Keratinocyte (primary cell): ENCODE data around the gene FLAD1. TPM values are rescaled to one million over a fixed set of nuclear protein-coding genes. Genes with fewer than 3 reads are reported as not detected.

Source experiments
- DNase-seq: peaks from one replicate; pipeline ENCODE4 v3.0.0-alpha.2; 2011; ENCODE audit warnings: low read depth, missing footprints, low spot score
- FAIRE-seq: peaks from 2 replicates; lab custom pipeline; 2011; peaks lifted over from hg19 to GRCh38; lab: Jason Lieb, UNC
- H2AFZ ChIP-seq: 2 replicates; pipeline ENCODE4 v1.6.0; 2012; ENCODE audit warnings: low read length, control low read depth, inconsistent platforms; ENCODE audit not compliant: control insufficient read depth
- H3K27ac ChIP-seq: 2 replicates; pipeline ENCODE4 v1.5.1; 2011; ENCODE audit warnings: low read length; ENCODE audit not compliant: control insufficient read depth, insufficient read depth
- H3K27me3 ChIP-seq: 3 replicates; pipeline ENCODE4 v1.6.0; 2011; ENCODE audit warnings: low read length; ENCODE audit not compliant: control insufficient read depth, insufficient read depth; ENCODE audit errors: extremely low read depth
- H3K36me3 ChIP-seq, 2 experiments: 2 replicates in 1 of 2; 3 replicates in 1 of 2; pipeline ENCODE4 v1.5.1; 2011; ENCODE audit warnings: low read length in 2 of 2, mild to moderate bottlenecking in 1 of 2; ENCODE audit not compliant: control insufficient read depth in 2 of 2, insufficient read depth in 2 of 2; ENCODE audit errors: extremely low read depth in 1 of 2
- H3K4me1 ChIP-seq: 3 replicates; pipeline ENCODE4 v1.5.1; 2011; ENCODE audit warnings: low read length; ENCODE audit not compliant: control insufficient read depth, insufficient read depth; ENCODE audit errors: extremely low read depth
- H3K4me2 ChIP-seq: 3 replicates; pipeline ENCODE4 v1.6.0; 2011; ENCODE audit warnings: low read depth, low read length; ENCODE audit not compliant: control insufficient read depth, insufficient read depth; ENCODE audit errors: extremely low read depth
- H3K4me3 ChIP-seq, 3 experiments: fragments of 200-600 bp in 1 of 3; sonication (generic) in 1 of 3; 2 replicates in 2 of 3; 3 replicates in 1 of 3; pipeline ENCODE4 v1.5.1; 2011 to 2016; ENCODE audit warnings: low read length in 3 of 3, mild to moderate bottlenecking in 3 of 3, control low read depth in 2 of 3, inconsistent platforms in 1 of 3, low read depth in 1 of 3, mixed read lengths in 1 of 3, mixed run types in 1 of 3, moderate library complexity in 1 of 3; ENCODE audit not compliant: control insufficient read depth in 2 of 3, insufficient read depth in 2 of 3; ENCODE audit errors: extremely low read depth in 1 of 3
- H3K79me2 ChIP-seq: 2 replicates; pipeline ENCODE4 v1.6.0; 2012; ENCODE audit warnings: low read length; ENCODE audit not compliant: control insufficient read depth, insufficient read depth
- H3K9ac ChIP-seq: 3 replicates; pipeline ENCODE4 v1.6.0; 2011; ENCODE audit warnings: low read length; ENCODE audit not compliant: control insufficient read depth, insufficient read depth; ENCODE audit errors: extremely low read depth
- H3K9me1 ChIP-seq: 3 replicates; pipeline ENCODE4 v1.6.0; 2011; ENCODE audit warnings: low read length; ENCODE audit not compliant: control insufficient read depth, insufficient read depth; ENCODE audit errors: extremely low read depth
- H3K9me3 ChIP-seq: 2 replicates; pipeline ENCODE4 v1.5.1; 2012; ENCODE audit warnings: low read depth, low read length; ENCODE audit not compliant: control insufficient read depth
- H4K20me1 ChIP-seq: 3 replicates; pipeline ENCODE4 v1.6.0; 2011; ENCODE audit warnings: low read length; ENCODE audit not compliant: control insufficient read depth, insufficient read depth; ENCODE audit errors: extremely low read depth
- CTCF ChIP-seq, 3 experiments: IDR thresholded peaks in 1 of 3; conservative IDR thresholded peaks in 1 of 3; optimal IDR thresholded peaks in 1 of 3; 2 replicates in 2 of 3; 3 replicates in 1 of 3; pipeline versions ENCODE3 to v1.5.1; 2011; ENCODE audit warnings: low read length in 3 of 3, mild to moderate bottlenecking in 3 of 3, moderate library complexity in 2 of 3, control low read depth in 1 of 3, inconsistent platforms in 1 of 3; ENCODE audit not compliant: insufficient read depth in 2 of 3; ENCODE audit errors: extremely low read depth in 1 of 3
- EZH2 ChIP-seq: IDR thresholded peaks from one replicate; pipeline ENCODE4 v1.6.1; 2012; ENCODE audit warnings: inconsistent platforms, mild to moderate bottlenecking, low read length, moderate library complexity
- dilution Hi-C: fragments of 300-500 bp; cut with MboI; formaldehyde crosslinking; loops from one replicate; pipeline ENCODE4 v1.7.0; 2020; ENCODE audit warnings: low sequenced_read_pairs; ENCODE audit not compliant: extremely low pct_ligation_motif_present
- polyA plus RNA-seq, 5 experiments: library from polyadenylated mRNA; depleted of rRNA in 3 of 5; stranded (reverse) in 3 of 5; stranded (forward) in 1 of 5; unstranded in 1 of 5; fragments of >200 nt; gene quantifications; 1 replicate in 1 of 5; 2 replicates in 3 of 5; 3 replicates in 1 of 5; pipeline versions ENCODE4 v1.2.1 to v1.2.3, GENCODE V29; 2011 to 2012; ENCODE audit warnings: missing spikeins in 2 of 5, low read depth in 1 of 5, low replicate concordance in 1 of 5

The FLAD1 gene
- polyA plus RNA-seq, 1 donor (not counting 4 experiments of a cell fraction or from before 2014, with no cell fraction given): 51.4 TPM

DNA sequence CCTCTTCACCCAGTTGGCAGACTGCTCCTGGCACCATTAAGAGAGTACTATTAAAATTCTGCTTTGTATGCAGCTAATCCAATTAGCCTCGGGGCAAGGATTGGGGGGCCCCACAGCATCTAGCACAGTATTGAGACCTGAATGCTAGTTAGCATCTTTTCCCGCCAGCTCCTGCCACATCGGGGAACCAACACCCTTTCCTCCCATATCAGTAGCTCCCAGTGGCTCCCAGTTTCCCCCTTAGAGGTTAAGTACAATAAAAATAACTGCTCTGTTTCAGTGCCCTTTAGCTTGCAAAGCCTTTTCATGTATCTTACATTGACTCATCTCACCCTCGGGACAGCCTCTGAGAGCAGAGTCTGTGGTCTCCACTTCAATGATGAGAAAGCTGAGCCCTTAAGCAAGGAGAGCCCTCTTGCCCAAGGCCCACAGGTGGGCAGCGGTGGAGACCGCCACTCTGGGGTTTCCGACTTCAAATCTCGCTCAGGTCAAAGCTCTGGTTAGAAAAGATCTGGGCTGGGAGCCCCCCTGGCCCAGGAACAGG lies 42.4 kb upstream of the FLAD1 start:
- no peaks in the 10 kb centered on the region for H4K20me1 ChIP-seq
- no peaks in the 10 kb centered on the region for H3K9me3 ChIP-seq
- no peak overlapping the region for H3K4me2 ChIP-seq
- H3K4me3 ChIP-seq: no peak overlapping the region
- H3K27me3 ChIP-seq: no peaks in the 10 kb centered on the region
- no peaks in the 10 kb centered on the region for H3K79me2 ChIP-seq
- dilution Hi-C loops: no loop called here
- FAIRE-seq (no peak), DNase-seq (no peak)
- H3K9me1 ChIP-seq: no peaks in the 10 kb centered on the region
- H3K27ac ChIP-seq: no peak overlapping the region
- no peak overlapping the region for H2AFZ ChIP-seq
- TF ChIP-seq CTCF (optimal IDR thresholded peaks at IDR 0.05 in 1 of 3, IDR thresholded peaks at IDR 0.05 in 1 of 3, conservative IDR thresholded peaks at IDR 0.05 in 1 of 3; ENCODE audit: extremely low read depth in 1 of 3, insufficient read depth in 2 of 3, low read length in 3 of 3) (no peak), EZH2 (no peak)
- H3K4me1 ChIP-seq: peaks cover 22% of the 10 kb centered on the region
- no peak overlapping the region for H3K9ac ChIP-seq
- peaks cover 0 to 5% of the 10 kb centered on the region in 2 experiments for H3K36me3 ChIP-seq

- FAIRE-seq: no peak
- no peak overlapping the region for H2AFZ ChIP-seq
- H3K9me1 ChIP-seq: no peaks in the 10 kb centered on the region
- H3K79me2 ChIP-seq: no peaks in the 10 kb centered on the region
- H3K9me3 ChIP-seq: no peaks in the 10 kb centered on the region
- no peaks in the 10 kb centered on the region for H3K27me3 ChIP-seq
- no peak for DNase-seq
- no peak for TF ChIP-seq EZH2
- TF ChIP-seq CTCF (optimal IDR thresholded peaks at IDR 0.05 in 1 of 3, IDR thresholded peaks at IDR 0.05 in 1 of 3, conservative IDR thresholded peaks at IDR 0.05 in 1 of 3; ENCODE audit: extremely low read depth in 1 of 3, insufficient read depth in 2 of 3, low read length in 3 of 3): no peak
- dilution Hi-C loops: no loop called here
- peaks cover 14% of the 10 kb centered on the region for H3K4me1 ChIP-seq
- H3K27ac ChIP-seq: no peak overlapping the region
- H4K20me1 ChIP-seq: no peaks in the 10 kb centered on the region
- no peak overlapping the region for H3K9ac ChIP-seq
- H3K36me3 ChIP-seq: peaks cover 0 to 9% of the 10 kb centered on the region in 2 experiments
- no peak overlapping the region for H3K4me2 ChIP-seq
- no peak overlapping the region for H3K4me3 ChIP-seq
These were observed 41.7 kb upstream of the FLAD1 start for GRCh38 chr1:154941333-154942013.
